HepG2 (cell line): ENCODE results near the gene CAPN12.

Experiments used
- FOXA1 ChIP-seq, 2 experiments: fragments of 450-650 bp in 1 of 2; sonication (generic) in 1 of 2; formaldehyde crosslinking in 1 of 2; IDR thresholded peaks; 2 replicates each; pipeline versions ENCODE4 v1.4.0 to v1.6.1; 2016 to 2020; ENCODE audit warnings: missing genetic modification reagents in 1 of 2
- MBNL3 ChIP-seq: fragments of 250-450 bp; sonication (Bioruptor Pico); conservative IDR thresholded peaks from 2 replicates; pipeline ENCODE4 v1.8.0; 2022; ENCODE audit warnings: mild to moderate bottlenecking, inconsistent platforms
- ZNF792 ChIP-seq: IDR thresholded peaks from 2 replicates; pipeline ENCODE4 v1.6.1; 2016

DNA sequence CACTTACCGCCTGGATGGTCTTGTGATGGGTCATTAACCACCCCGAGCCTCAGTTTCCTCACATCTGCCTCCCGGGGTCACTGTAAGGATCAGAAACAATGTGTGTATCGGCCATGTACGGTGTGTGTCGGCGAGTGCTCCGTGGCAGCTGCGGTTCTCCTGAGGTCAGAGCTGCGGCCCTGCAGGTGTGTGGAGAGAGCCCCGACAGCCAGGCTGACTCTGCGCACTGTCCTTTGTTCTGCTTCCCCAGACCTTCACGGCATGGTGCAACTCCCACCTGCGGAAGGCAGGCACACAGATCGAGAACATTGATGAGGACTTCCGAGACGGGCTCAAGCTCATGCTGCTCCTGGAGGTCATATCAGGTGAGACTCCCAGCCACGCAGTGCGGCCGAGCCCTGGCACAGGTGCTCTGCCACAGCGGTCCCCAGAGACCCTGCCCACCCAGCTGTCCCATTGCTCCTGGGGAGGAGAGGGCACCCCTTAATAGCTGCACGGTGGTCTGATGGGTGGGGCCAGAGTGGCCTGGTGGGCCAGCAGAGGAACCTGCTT lies 43.8 kb downstream of the CAPN12 start:
- TF ChIP-seq FOXA1 (IDR thresholded peaks at IDR 0.05) (no peak), FOXA1 (CRISPR knock-in tag; IDR thresholded peaks at IDR 0.05) (no peak), MBNL3 (no peak), ZNF792 (CRISPR knock-in tag) (no peak)
